SIG-M5 treated with dmso at 0.1 percent for 504 hours (cell line): ENCODE results near the gene CAPN5.

ENCODE experiments used
- DNase-seq: peaks from one replicate; lab custom pipeline; 2025; ENCODE audit not compliant: unreplicated experiment; lab: John Stamatoyannopoulos, UW

The CAPN5 gene

GRCh38 chr11:77127920-77128691, 61.3 kb downstream of the CAPN5 start, which contains the start of gene MYO7A:
MYO7A (plus strand) TSS chr11:77128246; CDS start chr11:77130635, 2,389 bp downstream.
- no peak for DNase-seq

GRCh38 chr11:77129069-77129841, 62.5 kb downstream of the CAPN5 start:
- DNase-seq = no peak

GRCh38 chr11:77129842-77130756, 63.3 kb downstream of the CAPN5 start:
- no peak for DNase-seq

GRCh38 chr11:77130763-77131513, 64.2 kb downstream of the CAPN5 start:
- DNase-seq = no peak

GRCh38 chr11:77131560-77131959, 64.8 kb downstream of the CAPN5 start:
- no peak for DNase-seq

GRCh38 chr11:77135069-77135468, 68.3 kb downstream of the CAPN5 start:
- no peak for DNase-seq

- peak; percentile 7 for DNase-seq
Observed at GRCh38 chr11:77136074-77136473, 69.3 kb downstream of the CAPN5 start.

GRCh38 chr11:77136784-77137420, 70.1 kb downstream of the CAPN5 start:
- DNase-seq = no peak

- DNase-seq = no peak
Observed at GRCh38 chr11:77137421-77137820, 70.7 kb downstream of the CAPN5 start.

- DNase-seq = no peak
Observed at GRCh38 chr11:77138106-77138649, 71.4 kb downstream of the CAPN5 start.

- no peak for DNase-seq
Observed at GRCh38 chr11:77139201-77139600, 72.4 kb downstream of the CAPN5 start.

- no peak for DNase-seq
Observed at GRCh38 chr11:77140231-77140851, 73.6 kb downstream of the CAPN5 start.

GRCh38 chr11:77141034-77141433, 74.3 kb downstream of the CAPN5 start:
- peak; percentile 28 for DNase-seq

- no peak for DNase-seq
Observed at GRCh38 chr11:77141475-77141874, 74.7 kb downstream of the CAPN5 start.

- DNase-seq = peak; percentile 35
Observed at GRCh38 chr11:77142091-77142975, 75.6 kb downstream of the CAPN5 start.

- DNase-seq = no peak
Observed at GRCh38 chr11:77143405-77144020, 76.7 kb downstream of the CAPN5 start.

GRCh38 chr11:77144196-77144856, 77.6 kb downstream of the CAPN5 start:
- DNase-seq = no peak
